ENCODE results near the gene UBE2J2.

Gene UBE2J2

DNA sequence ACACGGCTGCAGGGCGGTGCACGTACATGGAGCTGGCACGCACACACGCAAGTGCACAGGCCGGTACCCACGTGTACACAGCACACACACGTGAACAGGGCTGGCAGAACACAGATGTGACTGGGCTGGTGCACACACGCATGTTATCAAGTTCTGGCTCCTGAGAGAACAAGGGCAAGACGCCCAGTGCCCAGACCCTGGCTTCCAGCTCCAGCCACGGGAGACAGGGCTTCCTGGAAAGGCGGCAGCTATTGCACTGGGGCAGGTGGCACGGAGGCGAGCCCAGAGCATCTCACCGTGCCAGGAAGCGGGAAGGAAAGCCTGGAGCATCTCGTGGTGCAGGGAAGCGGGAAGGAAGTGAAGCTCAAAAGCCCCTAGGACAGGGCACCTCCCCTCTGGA lies 47.7 kb downstream of the UBE2J2 start:
- DNase-seq = no peak
- intact Hi-C loops (cut with DNase I) = no loop called here

DNA sequence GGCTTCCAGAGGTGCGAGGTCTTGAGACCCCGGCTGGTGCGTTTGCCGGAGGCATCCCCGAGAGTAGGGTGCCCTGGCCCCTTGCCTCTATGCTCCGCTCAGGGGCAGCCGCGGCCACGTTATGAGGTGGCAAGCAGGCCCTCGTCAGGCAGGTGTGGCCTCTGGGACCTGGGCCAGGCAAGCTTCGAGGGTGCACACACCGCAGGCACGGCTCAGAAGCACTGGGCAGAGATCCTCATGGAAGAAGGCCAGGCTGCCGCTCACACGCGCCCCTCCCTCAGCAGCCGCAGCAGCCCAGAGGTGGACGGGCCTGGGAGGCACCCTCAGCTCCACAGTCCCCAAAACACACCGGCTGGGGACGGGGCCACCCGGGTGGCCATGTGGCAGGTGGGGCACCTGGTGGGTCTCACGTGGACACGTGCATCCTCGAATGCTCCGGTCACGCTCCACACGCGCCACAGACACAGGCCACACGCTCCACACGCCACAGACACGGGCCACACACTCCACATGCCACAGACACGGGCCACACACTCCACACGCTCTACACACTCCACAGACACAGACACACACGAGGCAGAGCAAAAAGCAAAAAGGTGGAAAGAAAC lies 48.3 kb downstream of the UBE2J2 start:
- DNase-seq = no peak
- intact Hi-C loops (cut with DNase I) = no loop called here

DNA sequence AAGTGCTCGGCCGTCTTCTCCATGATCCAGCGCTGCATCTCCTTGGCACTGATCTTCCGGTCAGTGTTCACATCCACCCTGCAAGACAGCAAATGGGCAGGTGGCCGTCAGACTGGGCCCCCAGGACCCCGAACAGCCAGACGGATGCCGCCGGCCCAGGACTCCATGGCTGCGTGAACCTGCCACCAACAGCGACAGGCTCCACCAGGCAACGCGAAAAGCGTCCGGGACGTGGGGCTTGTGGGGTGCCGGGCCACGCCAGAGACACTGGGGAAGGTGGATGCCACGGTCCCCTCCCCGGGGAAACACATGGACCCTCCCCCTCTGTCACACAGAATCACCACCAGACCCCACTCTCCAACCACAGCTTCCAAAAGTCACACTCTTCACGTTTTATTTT lies 49.8 kb downstream of the UBE2J2 start:
- no peak for DNase-seq
- intact Hi-C loops (cut with DNase I) = no loop called here

DNA sequence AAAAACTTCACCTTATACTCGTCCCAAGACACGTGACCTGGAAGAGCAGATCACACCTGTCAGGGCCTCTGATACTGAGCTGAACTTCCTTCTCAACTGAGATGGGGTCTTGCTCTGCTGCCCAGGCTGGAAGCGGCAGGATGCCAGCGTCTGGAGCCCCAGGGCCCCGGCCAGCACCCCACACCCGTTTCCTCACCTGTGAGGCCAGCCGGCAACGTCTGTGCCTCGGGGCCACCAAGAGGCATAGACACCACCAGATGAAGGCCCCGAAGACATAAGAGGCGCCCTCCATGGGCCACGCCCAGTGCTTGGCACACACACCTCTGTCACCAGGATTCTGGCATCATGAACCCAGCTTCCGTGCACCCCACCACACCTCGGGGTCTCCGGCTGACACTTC lies 50.3 kb downstream of the UBE2J2 start:
- DNase-seq = no peak
- intact Hi-C loops (cut with DNase I) = no loop called here

DNA sequence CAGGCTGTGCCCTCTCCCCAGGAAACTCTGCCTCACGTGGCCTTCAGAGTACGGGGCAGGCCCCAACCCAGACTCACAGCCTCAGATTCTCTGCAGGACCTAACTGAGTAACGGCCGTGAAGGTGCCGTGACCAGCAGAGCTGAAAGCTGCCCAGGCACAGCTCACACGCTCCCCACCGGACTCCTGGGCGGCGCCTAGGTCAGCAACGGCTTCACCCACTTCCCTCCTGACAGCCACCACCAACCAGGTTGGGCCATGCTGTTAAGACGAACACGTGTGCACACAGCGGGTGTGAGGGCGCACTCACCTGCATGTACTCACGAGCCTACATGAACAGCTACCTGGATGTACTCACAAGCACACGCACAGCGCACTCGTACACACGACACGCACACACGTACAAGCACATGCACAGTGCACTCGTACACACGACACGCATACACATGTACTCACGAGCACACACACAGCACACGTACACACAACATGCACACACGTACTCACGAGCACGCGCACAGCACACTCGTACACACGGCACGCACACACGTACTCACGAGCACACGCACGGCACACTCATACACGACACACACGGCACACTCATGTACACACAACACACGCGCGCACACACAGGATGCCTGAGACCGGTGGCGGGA lies 51.0 kb downstream of the UBE2J2 start:
- DNase-seq = no peak
- intact Hi-C loops (cut with DNase I) = no loop called here

DNA sequence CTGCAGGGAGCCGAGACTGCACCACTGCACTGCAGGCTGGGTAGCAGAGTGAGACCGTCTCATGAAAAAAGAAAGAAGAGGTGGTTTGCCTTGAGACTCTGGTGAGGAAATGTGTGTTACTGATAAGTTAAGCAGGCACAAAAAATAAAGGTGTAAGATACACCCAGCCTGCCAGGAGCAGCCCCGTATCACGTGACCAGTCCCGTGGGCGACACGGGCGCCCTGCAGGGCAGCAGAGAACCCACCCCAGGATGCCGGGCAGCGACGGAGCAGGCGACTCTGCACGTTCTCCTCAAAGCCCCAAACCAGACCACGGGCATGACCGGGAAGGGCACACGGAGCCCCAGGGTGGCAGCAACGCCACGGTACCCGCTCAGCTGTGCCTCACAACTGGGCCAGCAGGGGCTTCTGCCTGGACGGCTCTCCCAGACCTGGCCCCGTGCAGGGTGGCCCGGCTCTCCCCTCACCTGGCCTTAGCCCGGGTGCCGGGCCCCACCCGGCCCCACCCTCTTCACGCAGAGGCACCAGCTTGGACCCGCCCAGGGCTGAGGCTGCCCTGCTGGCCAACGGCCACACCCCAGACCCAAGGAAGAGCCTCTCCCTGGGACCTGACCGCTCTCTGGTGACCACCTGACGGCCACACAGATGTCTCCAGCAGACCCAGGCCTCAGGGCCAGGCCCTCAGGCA lies 51.6 kb downstream of the UBE2J2 start:
- intact Hi-C loops (cut with DNase I) = no loop called here
- no peak for DNase-seq

- intact Hi-C loops (cut with DNase I) = no loop called here
- DNase-seq = no peak
These were observed 53.5 kb downstream of the UBE2J2 start for GRCh38 chr1:1220197-1220596.

- intact Hi-C loops (cut with DNase I) = no loop called here
- no peak for DNase-seq
These were observed 54.3 kb downstream of the UBE2J2 start for GRCh38 chr1:1219341-1219740.

- no peak for DNase-seq
- intact Hi-C loops (cut with DNase I) = no loop called here
These were observed 55.0 kb downstream of the UBE2J2 start for GRCh38 chr1:1218524-1219200.

DNA sequence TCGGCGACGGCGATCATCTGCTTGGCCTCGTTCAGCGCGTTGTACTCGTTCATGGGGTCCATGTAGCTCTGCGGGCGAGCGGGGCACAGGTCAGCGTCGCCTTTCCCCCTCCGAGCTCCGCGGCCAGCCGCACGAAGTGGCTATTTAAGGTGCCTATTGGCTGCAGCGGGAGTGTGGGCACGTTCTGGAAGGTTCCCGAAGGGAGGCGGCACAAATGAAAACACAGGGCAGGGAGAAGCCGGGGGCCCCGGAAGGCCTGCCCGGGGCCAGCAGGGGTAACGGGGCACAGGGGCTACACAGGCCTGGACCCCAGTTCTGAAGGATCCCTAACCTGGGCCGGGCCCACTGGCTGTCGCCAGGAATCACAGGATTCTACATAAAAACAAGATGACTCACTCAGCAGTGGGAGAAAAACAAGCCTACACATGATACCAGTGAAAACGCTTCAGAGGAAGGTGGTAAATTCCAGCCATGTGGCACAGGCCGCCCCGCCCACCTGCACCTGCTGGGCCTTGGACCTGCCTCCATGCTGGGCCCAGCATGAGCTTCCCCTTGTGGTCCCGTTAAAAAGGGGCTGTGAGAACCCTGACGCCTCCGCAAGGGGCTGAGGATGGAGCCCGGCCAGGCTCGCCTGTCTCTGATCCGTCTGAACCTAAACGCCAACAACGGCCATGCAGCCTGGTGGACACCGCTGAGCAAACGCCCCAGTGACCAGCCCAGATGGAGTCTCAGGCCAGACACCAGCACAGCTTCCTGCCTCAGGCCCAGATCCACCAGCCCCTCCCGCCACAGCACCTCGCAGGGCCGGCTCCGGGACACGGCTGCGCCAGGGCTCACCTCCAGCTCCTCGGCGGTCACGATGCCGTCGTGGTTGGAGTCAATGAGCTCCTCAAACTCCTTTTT lies 55.8 kb downstream of the UBE2J2 start:
- peak in 3 of 42 donors; percentile 16 to 49 (median 33) for DNase-seq
- intact Hi-C loops (cut with DNase I) = no loop called here

DNA sequence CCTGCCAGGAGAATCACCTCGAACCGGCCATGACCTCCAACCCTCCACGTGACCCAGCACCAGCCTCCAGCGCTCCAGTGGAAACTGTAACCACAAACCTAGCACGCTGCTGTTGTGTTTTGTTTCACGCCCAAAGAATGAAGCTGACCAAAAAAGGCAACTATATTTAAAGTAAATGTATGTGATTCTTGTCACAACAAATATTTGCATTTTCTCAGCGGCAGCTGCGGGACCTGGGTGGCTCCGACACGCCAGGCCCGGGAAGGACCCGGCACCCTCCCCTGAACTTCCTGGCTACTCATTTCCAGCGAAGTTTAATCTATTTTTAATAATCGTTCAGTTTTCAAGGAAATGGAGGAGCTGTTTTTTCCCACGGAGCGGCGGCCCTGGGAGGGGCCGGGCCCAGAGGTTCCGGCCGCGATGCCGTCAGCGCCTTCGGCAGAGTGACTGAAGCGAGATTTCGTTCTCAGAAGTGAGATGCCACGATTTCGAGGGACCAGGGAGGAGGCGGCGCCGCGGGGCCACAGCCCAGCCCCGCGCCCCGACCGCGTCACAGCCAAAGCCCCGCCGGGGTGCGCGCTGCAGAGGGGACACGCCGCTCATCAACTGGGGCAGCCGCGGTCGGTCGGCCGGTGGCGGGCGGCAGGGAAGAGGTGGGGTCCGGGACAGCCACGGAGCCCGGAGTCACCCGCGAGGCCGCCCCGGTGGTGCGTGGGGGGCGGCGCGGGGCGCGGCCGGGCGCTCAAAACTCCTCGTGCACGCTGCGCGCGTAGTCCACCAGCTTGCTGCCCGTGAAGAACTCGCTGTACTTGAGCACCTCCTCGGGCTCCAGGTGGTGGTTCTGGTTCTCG lies 56.7 kb downstream of the UBE2J2 start:
- no peak for DNase-seq
- intact Hi-C loops (cut with DNase I) = no loop called here

- intact Hi-C loops (cut with DNase I) = no loop called here
- no peak for DNase-seq
These were observed 57.6 kb downstream of the UBE2J2 start for GRCh38 chr1:1215881-1216605.

GRCh38 chr1:1215080-1215676 lies 58.5 kb downstream of the UBE2J2 start:
- intact Hi-C loops (cut with DNase I) = no loop called here
- DNase-seq = no peak

GRCh38 chr1:1213345-1214265 lies 60.0 kb downstream of the UBE2J2 start, which contains the start of gene TNFRSF4:
Gene TNFRSF4 (minus strand): TSS chr1:1214153. CDS start chr1:1214127, 26 bp downstream.
- DNase-seq = peak in 1 of 42 donors; percentile 1
- intact Hi-C loops (cut with DNase I) = no loop called here

- DNase-seq = peak in 1 of 42 donors; percentile 2
- intact Hi-C loops (cut with DNase I) = no loop called here
These were observed 60.8 kb downstream of the UBE2J2 start for GRCh38 chr1:1212780-1213344.

Measured in head of caudate nucleus (tissue), 42 donors.